Sigmoid colon (tissue), 7 donors: ENCODE data around the gene ORC6. TPM values are rescaled to one million over a fixed set of nuclear protein-coding genes. Genes with fewer than 3 reads are reported as not detected.

ENCODE experiments used
- DNase-seq: peaks from one replicate; pipeline ENCODE4 v3.0.0-alpha.2; 2019
- H3K27ac ChIP-seq, 4 donors: fragments of 200-600 bp; sonication (generic); one replicate each; pipeline ENCODE4 v1.5.1; 2016 to 2019; ENCODE audit warnings: mild to moderate bottlenecking in 1 of 4
- H3K27me3 ChIP-seq, 3 donors: fragments of 200-600 bp; sonication (generic); one replicate each; pipeline ENCODE4 v1.5.1; 2019; ENCODE audit warnings: mild to moderate bottlenecking in 1 of 3
- H3K36me3 ChIP-seq, 4 donors: fragments of 200-600 bp; sonication (generic); one replicate each; pipeline ENCODE4 v1.5.1; 2016 to 2019
- H3K4me1 ChIP-seq, 4 donors: fragments of 200-600 bp; sonication (generic); one replicate each; pipeline ENCODE4 v1.5.1; 2017 to 2019
- H3K4me3 ChIP-seq, 4 donors: fragments of 200-600 bp; sonication (generic); one replicate each; pipeline ENCODE4 v1.5.1; 2017 to 2019; ENCODE audit warnings: mild to moderate bottlenecking in 2 of 4, moderate library complexity in 1 of 4
- H3K9me3 ChIP-seq, 4 donors: fragments of 200-600 bp in 3 of 4; sonication (generic) in 3 of 4; one replicate each; pipeline versions ENCODE4 v1.5.1 to v1.6.1; 2013 to 2019
- EP300 ChIP-seq, 4 donors: sonication (generic); formaldehyde crosslinking; IDR thresholded peaks; one replicate each; pipeline ENCODE4 v1.6.1; 2017; ENCODE audit warnings: antibody characterized with exemption in 4 of 4
- POLR2A ChIP-seq, 2 donors: fragments of 450-650 bp; IDR thresholded peaks; one replicate each; pipeline ENCODE4 v1.6.1; 2016; ENCODE audit warnings: antibody characterized with exemption in 2 of 2, mild to moderate bottlenecking in 2 of 2, moderate library complexity in 2 of 2
- POLR2AphosphoS5 ChIP-seq, 4 donors: sonication (generic); formaldehyde crosslinking; IDR thresholded peaks; one replicate each; pipeline ENCODE4 v1.6.1; 2017; ENCODE audit warnings: antibody characterized with exemption in 4 of 4
- WGBS, 2 donors: extraction: QIAGEN DNeasy Blood & Tissue Kit; methylation state at CpG; one replicate each; pipeline ENCODE4 v1.1.7; 2013; 5-methylcytosine and 5-hydroxymethylcytosine counted together
- intact Hi-C: fragments of 100-400 bp; cut with DNase I; formaldehyde crosslinking; loops from one replicate; pipeline ENCODE4 v1.15.1; 2023
- polyA plus RNA-seq, 3 donors: library from polyadenylated mRNA; stranded (reverse); fragments of 200-250 nt; gene quantifications; one replicate each; pipeline ENCODE4 v1.2.3, GENCODE V29; 2013
- total RNA-seq, 4 donors: library from RNA; depleted of rRNA; stranded (reverse); fragments of >200 nt; gene quantifications; one replicate each; pipeline ENCODE4 v1.1.0, GENCODE V29; 2016
- TF ChIP-seq, protein P1 (sequence below), 4 experiments: fragments of 450-650 bp in 3 of 4; fragments of 200-600 bp in 1 of 4; IDR thresholded peaks; one replicate each; pipeline ENCODE4 v1.5.1; 2016 to 2019; ENCODE audit warnings: antibody characterized with exemption in 4 of 4, mild to moderate bottlenecking in 3 of 4, moderate library complexity in 2 of 4
- donor health status: healthy with polysubstance abuse.
- donor health status: Bipolar disorder and iron deficiency.
- donor health status: healthy.

Gene ORC6
- total and polyA plus RNA-seq, 7 donors: 0.33 to 9.2 (median 2.4) TPM

DNA sequence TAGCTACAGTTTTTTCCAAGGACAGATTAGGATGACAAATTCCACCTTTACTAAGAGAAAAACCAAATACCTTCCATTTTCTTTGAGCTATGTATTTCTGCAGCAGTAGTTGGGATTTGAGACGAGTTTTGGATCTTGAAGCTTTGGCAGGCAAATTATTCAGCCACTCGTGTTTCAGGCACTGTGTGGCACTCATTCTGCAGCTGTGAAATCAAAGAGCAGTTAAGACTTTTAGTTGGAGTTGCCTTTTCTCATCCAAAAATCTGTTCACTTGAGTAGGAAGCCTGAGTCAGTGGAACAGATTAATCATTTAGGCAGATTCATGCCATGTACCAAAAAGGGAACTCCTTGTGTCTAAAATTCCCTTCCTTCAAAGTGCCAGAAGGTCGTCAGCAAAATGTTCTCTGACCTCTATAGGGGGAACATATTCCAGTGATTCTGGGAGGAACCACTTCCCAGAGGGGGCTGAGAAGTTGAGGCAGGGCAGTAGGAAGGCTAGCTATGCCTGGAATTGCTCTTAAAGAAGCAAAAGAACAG is 20.1 kb downstream of the ORC6 start:
- Histone ChIP-seq H3K4me3 (no peak overlapping the region), H3K9me3 (no peaks in the 10 kb centered on the region), H3K4me1 (no peaks in the 10 kb centered on the region), H3K36me3 (no peaks in the 10 kb centered on the region), H3K27ac (no peak overlapping the region), H3K27me3 (no peaks in the 10 kb centered on the region)
- TF ChIP-seq POLR2A (IDR thresholded peaks at IDR 0.05): no peak
- TF ChIP-seq EP300 (IDR thresholded peaks at IDR 0.05): no peak
- TF ChIP-seq POLR2AphosphoS5 (IDR thresholded peaks at IDR 0.05): no peak
- TF ChIP-seq, protein P1, sequence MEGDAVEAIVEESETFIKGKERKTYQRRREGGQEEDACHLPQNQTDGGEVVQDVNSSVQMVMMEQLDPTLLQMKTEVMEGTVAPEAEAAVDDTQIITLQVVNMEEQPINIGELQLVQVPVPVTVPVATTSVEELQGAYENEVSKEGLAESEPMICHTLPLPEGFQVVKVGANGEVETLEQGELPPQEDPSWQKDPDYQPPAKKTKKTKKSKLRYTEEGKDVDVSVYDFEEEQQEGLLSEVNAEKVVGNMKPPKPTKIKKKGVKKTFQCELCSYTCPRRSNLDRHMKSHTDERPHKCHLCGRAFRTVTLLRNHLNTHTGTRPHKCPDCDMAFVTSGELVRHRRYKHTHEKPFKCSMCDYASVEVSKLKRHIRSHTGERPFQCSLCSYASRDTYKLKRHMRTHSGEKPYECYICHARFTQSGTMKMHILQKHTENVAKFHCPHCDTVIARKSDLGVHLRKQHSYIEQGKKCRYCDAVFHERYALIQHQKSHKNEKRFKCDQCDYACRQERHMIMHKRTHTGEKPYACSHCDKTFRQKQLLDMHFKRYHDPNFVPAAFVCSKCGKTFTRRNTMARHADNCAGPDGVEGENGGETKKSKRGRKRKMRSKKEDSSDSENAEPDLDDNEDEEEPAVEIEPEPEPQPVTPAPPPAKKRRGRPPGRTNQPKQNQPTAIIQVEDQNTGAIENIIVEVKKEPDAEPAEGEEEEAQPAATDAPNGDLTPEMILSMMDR (IDR thresholded peaks at IDR 0.05): no peak
- intact Hi-C loops: no loop called here
- DNase-seq: no peak
- WGBS, 2 donors: 54 to 55% methylated on average over 3 of the region's 3 CpGs

DNA sequence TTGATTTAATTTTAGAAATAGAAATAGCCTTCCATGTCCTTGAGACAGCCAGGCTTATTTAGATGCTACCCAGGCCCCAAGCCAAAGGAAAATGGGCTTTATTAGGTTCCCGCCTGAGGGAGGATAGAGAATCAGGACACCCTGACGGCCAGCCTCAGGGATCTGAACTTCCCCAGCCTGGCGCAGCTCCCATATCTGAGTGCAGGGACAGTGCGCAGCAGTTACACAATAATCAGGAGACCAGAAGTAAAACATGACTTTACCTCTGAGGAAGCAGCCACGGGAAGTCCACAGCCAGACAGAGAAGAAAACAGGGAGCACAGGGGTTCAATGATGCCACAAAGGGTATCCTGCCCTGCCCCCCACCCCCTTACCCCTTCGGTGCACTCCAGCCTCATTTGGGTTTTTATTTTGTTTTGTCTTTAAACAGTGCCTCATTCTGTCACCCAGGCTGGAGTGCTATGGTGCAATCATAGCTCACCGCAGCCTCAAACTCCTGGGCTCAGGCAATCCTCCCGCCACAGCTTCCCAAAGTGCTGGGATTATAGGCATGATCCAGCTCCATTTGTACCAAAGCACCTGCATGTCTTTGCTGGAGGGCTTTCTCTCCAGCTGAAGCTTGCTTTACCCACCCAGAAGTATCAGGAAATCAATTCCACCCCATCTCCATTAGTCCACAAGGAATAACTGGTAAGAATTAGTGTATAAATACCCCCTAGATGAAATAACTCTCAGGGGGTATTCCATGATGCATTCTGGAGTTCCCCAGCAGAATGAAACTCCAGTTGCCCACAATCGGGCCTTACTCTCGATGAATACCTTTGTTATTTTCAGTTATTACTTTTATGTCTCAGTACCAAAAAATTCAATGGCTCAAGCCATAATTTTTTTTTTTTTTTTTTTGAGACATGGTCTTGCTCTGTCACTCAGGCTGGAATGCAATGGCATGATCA is 21.9 kb downstream of the ORC6 start:
- no peak overlapping the region for H3K27ac ChIP-seq
- intact Hi-C loops: no loop called here
- DNase-seq: no peak
- 82 to 83% methylated on average over 10 of the region's 10 CpGs for WGBS, 2 donors
- H3K9me3 ChIP-seq: no peaks in the 10 kb centered on the region
- no peaks in the 10 kb centered on the region for H3K27me3 ChIP-seq
- H3K4me1 ChIP-seq: no peaks in the 10 kb centered on the region
- H3K36me3 ChIP-seq: no peaks in the 10 kb centered on the region
- TF ChIP-seq EP300 (IDR thresholded peaks at IDR 0.05): no peak
- no peak for TF ChIP-seq POLR2A (IDR thresholded peaks at IDR 0.05)
- TF ChIP-seq, protein P1 (IDR thresholded peaks at IDR 0.05): no peak
- TF ChIP-seq POLR2AphosphoS5 (IDR thresholded peaks at IDR 0.05): no peak
- H3K4me3 ChIP-seq: no peak overlapping the region

GRCh38 chr16:46712911-46713310 is 23.5 kb downstream of the ORC6 start:
- H3K4me3 ChIP-seq: no peak overlapping the region
- intact Hi-C loops: no loop called here
- no peaks in the 10 kb centered on the region for H3K4me1 ChIP-seq
- no peaks in the 10 kb centered on the region for H3K36me3 ChIP-seq
- H3K27me3 ChIP-seq: no peaks in the 10 kb centered on the region
- 58 to 82% methylated on average over 3 of the region's 3 CpGs for WGBS, 2 donors
- no peaks in the 10 kb centered on the region for H3K9me3 ChIP-seq
- TF ChIP-seq, protein P1 (IDR thresholded peaks at IDR 0.05): no peak
- no peak overlapping the region for H3K27ac ChIP-seq
- DNase-seq: no peak

- Histone ChIP-seq H3K27ac (no peak overlapping the region), H3K9me3 (no peaks in the 10 kb centered on the region), H3K27me3 (no peaks in the 10 kb centered on the region), H3K4me1 (no peaks in the 10 kb centered on the region), H3K4me3 (no peak overlapping the region), H3K36me3 (no peaks in the 10 kb centered on the region)
- no peak for DNase-seq
- 73 to 74% methylated on average over 3 of the region's 3 CpGs for WGBS, 2 donors
- intact Hi-C loops: no loop called here
- TF ChIP-seq POLR2AphosphoS5 (IDR thresholded peaks at IDR 0.05): no peak
- TF ChIP-seq EP300 (IDR thresholded peaks at IDR 0.05): no peak
- no peak for TF ChIP-seq POLR2A (IDR thresholded peaks at IDR 0.05)
- TF ChIP-seq, protein P1 (IDR thresholded peaks at IDR 0.05): no peak
Measured at GRCh38 chr16:46713634-46714033, 24.2 kb downstream of the ORC6 start.
